ENCODE measurements around the gene DPF3. TPM values are rescaled to one million over a fixed set of nuclear protein-coding genes. Genes with fewer than 3 reads are reported as not detected.

Gene DPF3
- polyA plus RNA-seq, 1 experiment = 3.6 TPM

GRCh38 chr14:72666610-72667009 lies 227.3 kb downstream of the DPF3 start:
- H3K36me3 ChIP-seq (ENCODE audit: control insufficient read depth, insufficient read depth, low read length) = 0 out of 2 replicates have a peak, but pooled peaks cover 2% of the 10 kb centered on the region
- no peaks in the 10 kb centered on the region for H3K27me3 ChIP-seq (ENCODE audit: control insufficient read depth, insufficient read depth, low read length)
- no peak for TF ChIP-seq CTCF (IDR thresholded peaks at IDR 0.05; ENCODE audit: insufficient read depth, low read depth, low read length)
- ChIA-PET CTCF (interaction anchor here (1.0 to 1.8 kb wide), 2 partner anchors 10 to 238 kb away, joined by 3 to 5 read pairs; no protein-coding TSS in a partner anchor), POLR2A (no interaction called here)
- peak; percentile 73 for DNase-seq (ENCODE audit: low read depth)
- no peak overlapping the region for H3K4me3 ChIP-seq (ENCODE audit: low read depth, low read length)

- DNase-seq (ENCODE audit: low read depth) = peak; percentile 96
- ChIA-PET POLR2A (interaction anchor here (1.2 kb wide), 1 partner anchor 12 kb away, joined by 7 read pairs; no protein-coding TSS in a partner anchor), CTCF (interaction anchor here (0.6 to 1.8 kb wide), 2 partner anchors 240 to 241 kb away, joined by 3 to 5 read pairs; no protein-coding TSS in a partner anchor)
- no peak for TF ChIP-seq CTCF (IDR thresholded peaks at IDR 0.05; ENCODE audit: insufficient read depth, low read depth, low read length)
- H3K36me3 ChIP-seq (ENCODE audit: control insufficient read depth, insufficient read depth, low read length) = no peaks in the 10 kb centered on the region
- no peaks in the 10 kb centered on the region for H3K27me3 ChIP-seq (ENCODE audit: control insufficient read depth, insufficient read depth, low read length)
- no peak overlapping the region for H3K4me3 ChIP-seq (ENCODE audit: low read depth, low read length)
These were observed 228.6 kb downstream of the DPF3 start for GRCh38 chr14:72665259-72665658.

GRCh38 chr14:72664651-72665050 lies 229.2 kb downstream of the DPF3 start:
- TF ChIP-seq CTCF (IDR thresholded peaks at IDR 0.05; ENCODE audit: insufficient read depth, low read depth, low read length) = no peak
- H3K27me3 ChIP-seq (ENCODE audit: control insufficient read depth, insufficient read depth, low read length) = no peaks in the 10 kb centered on the region
- H3K36me3 ChIP-seq (ENCODE audit: control insufficient read depth, insufficient read depth, low read length) = no peaks in the 10 kb centered on the region
- no peak for DNase-seq (ENCODE audit: low read depth)
- CTCF ChIA-PET = interaction anchor here (0.6 to 1.7 kb wide), 3 partner anchors 25 to 242 kb away, joined by 3 to 8 read pairs (median 3); no protein-coding TSS in a partner anchor
- POLR2A ChIA-PET = interaction anchor here (1.2 kb wide), 1 partner anchor 13 kb away, joined by 7 read pairs; no protein-coding TSS in a partner anchor
- no peak overlapping the region for H3K4me3 ChIP-seq (ENCODE audit: low read depth, low read length)

DNA sequence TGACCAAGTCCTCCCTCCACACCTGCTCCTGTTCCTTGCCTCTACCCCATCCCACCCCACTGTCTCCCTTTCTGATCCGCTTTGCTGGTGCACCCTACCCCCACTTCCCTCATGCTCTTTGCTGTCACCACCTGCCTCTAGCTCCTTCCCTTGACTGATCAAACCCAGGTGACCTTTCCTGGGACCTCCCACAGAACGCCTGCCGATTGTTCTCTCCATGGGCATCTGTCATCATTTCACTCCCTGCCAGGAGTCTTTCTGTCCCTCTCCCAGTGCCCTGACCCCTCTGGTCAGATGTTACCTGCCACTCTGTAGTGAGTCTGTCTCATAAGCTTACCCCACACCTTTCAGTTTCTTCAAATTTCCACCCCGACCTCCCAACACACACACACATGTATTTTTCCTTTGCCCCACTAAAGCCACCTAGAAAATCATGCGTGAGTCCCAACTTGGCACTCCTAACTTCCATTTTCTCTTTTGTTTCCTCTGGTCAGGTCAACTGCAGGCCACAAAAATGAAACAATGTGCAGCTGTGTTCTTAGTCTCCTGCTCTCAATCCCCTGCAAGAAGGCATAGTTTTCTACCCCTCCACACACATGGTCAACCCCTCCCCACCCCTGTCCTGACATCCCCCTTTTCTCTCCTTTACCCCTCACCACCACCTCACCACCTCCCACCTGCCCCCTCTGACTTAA lies 229.8 kb downstream of the DPF3 start:
- Histone ChIP-seq H3K36me3 (ENCODE audit: control insufficient read depth, insufficient read depth, low read length) (no peaks in the 10 kb centered on the region), H3K27me3 (ENCODE audit: control insufficient read depth, insufficient read depth, low read length) (no peaks in the 10 kb centered on the region), H3K4me3 (ENCODE audit: low read depth, low read length) (no peak overlapping the region)
- ChIA-PET POLR2A (no interaction called here), CTCF (interaction anchor here (0.7 to 1.7 kb wide), 2 partner anchors 25 to 147 kb away, joined by 3 to 8 read pairs; no protein-coding TSS in a partner anchor)
- DNase-seq (ENCODE audit: low read depth) = no peak
- no peak for TF ChIP-seq CTCF (IDR thresholded peaks at IDR 0.05; ENCODE audit: insufficient read depth, low read depth, low read length)

- TF ChIP-seq CTCF (IDR thresholded peaks at IDR 0.05; ENCODE audit: insufficient read depth, low read depth, low read length) = no peak
- Histone ChIP-seq H3K36me3 (ENCODE audit: control insufficient read depth, insufficient read depth, low read length) (no peaks in the 10 kb centered on the region), H3K27me3 (ENCODE audit: control insufficient read depth, insufficient read depth, low read length) (no peaks in the 10 kb centered on the region), H3K4me3 (ENCODE audit: low read depth, low read length) (no peak overlapping the region)
- CTCF ChIA-PET = interaction anchor here (1.7 kb wide), 1 partner anchor 146 kb away, joined by 8 read pairs; no protein-coding TSS in a partner anchor
- DNase-seq (ENCODE audit: low read depth) = no peak
- POLR2A ChIA-PET = no interaction called here
These were observed 230.8 kb downstream of the DPF3 start for GRCh38 chr14:72663076-72663487.
